Testis (tissue), 3 donors: ENCODE results near the gene FKBP7. TPM values are rescaled to one million over a fixed set of nuclear protein-coding genes. Genes with fewer than 3 reads are reported as not detected.

Experiments used
- DNase-seq: peaks from one replicate; pipeline ENCODE4 v3.0.0-alpha.2; 2019
- H3K27ac ChIP-seq, 2 donors: fragments of 200-600 bp; sonication (generic); one replicate each; pipeline ENCODE4 v1.5.1; 2019
- H3K27me3 ChIP-seq: fragments of 200-600 bp; sonication (generic); one replicate; pipeline ENCODE4 v1.5.1; 2019
- H3K36me3 ChIP-seq: fragments of 200-600 bp; sonication (generic); one replicate; pipeline ENCODE4 v1.5.1; 2017; ENCODE audit warnings: low read depth; ENCODE audit errors: missing control alignments
- H3K4me1 ChIP-seq: fragments of 200-600 bp; sonication (generic); one replicate; pipeline ENCODE4 v1.5.1; 2019
- H3K4me3 ChIP-seq, 2 donors: fragments of 200-600 bp; sonication (generic); one replicate each; pipeline ENCODE4 v1.5.1; 2017 to 2019
- H3K9me3 ChIP-seq: fragments of 200-600 bp; sonication (generic); one replicate; pipeline ENCODE4 v1.5.1; 2017
- POLR2A ChIP-seq: fragments of 450-650 bp; IDR thresholded peaks from one replicate; pipeline ENCODE4 v1.6.1; 2017; ENCODE audit warnings: antibody characterized with exemption, mild to moderate bottlenecking, moderate library complexity
- WGBS, 2 donors: methylation state at CpG; one replicate each; pipeline ENCODE4 v1.1.5; 2018; 5-methylcytosine and 5-hydroxymethylcytosine counted together
- intact Hi-C: fragments of 100-400 bp; cut with DNase I; formaldehyde crosslinking; loops from one replicate; pipeline ENCODE4 v1.15.1; 2023; ENCODE audit warnings: low total_unique reads
- polyA plus RNA-seq: library from polyadenylated mRNA; stranded (reverse); fragments of 350-450 nt; fragmentation: Illumina TruSeq; extraction: RNeasy Lipid Tissue Mini Kit (QIAGEN cat#74804); gene quantifications from one replicate; pipeline ENCODE4 v1.2.3, GENCODE V29; 2014; ENCODE audit warnings: low read depth, low replicate concordance; ENCODE audit not compliant: insufficient read depth
- total RNA-seq, 2 donors: library from RNA; depleted of rRNA; stranded (reverse); fragments of >200 nt; gene quantifications; one replicate each; pipeline ENCODE4 v1.2.3, GENCODE V29; 2016
- TF ChIP-seq, protein P1 (sequence below), 3 experiments: fragments of 450-650 bp in 2 of 3; fragments of 200-600 bp in 1 of 3; sonication (generic) in 1 of 3; IDR thresholded peaks; one replicate each; pipeline ENCODE4 v1.5.1; 2016 to 2019; ENCODE audit warnings: antibody characterized with exemption in 3 of 3, mild to moderate bottlenecking in 2 of 3, moderate library complexity in 1 of 3

Gene FKBP7
- total and polyA plus RNA-seq, 3 donors from 2014 or later: 10.1 to 27.4 (median 25.6) TPM

DNA sequence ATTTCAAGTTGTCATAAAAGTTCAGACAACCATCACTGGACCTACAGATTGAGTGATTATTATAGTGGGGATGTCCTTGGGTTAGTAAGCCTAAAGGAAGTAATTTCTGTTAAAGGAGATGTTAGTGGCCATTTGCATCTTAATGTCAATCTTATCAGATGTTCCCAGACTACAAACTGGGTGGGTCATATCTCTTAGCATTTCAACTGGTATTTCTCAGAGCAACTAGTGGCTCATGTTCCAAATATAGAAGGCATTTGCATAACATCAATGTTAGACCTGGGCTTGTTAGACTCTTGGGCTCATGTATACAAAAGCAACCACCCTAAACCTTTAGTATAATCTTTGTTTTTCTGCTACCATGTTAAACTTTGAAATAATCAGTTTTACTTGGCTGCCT, 19.7 kb upstream of the FKBP7 start:
- DNase-seq: no peak
- TF ChIP-seq POLR2A: no peak
- TF ChIP-seq, protein P1, sequence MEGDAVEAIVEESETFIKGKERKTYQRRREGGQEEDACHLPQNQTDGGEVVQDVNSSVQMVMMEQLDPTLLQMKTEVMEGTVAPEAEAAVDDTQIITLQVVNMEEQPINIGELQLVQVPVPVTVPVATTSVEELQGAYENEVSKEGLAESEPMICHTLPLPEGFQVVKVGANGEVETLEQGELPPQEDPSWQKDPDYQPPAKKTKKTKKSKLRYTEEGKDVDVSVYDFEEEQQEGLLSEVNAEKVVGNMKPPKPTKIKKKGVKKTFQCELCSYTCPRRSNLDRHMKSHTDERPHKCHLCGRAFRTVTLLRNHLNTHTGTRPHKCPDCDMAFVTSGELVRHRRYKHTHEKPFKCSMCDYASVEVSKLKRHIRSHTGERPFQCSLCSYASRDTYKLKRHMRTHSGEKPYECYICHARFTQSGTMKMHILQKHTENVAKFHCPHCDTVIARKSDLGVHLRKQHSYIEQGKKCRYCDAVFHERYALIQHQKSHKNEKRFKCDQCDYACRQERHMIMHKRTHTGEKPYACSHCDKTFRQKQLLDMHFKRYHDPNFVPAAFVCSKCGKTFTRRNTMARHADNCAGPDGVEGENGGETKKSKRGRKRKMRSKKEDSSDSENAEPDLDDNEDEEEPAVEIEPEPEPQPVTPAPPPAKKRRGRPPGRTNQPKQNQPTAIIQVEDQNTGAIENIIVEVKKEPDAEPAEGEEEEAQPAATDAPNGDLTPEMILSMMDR (IDR thresholded peaks at IDR 0.05): no peak
- Histone ChIP-seq H3K9me3 (no peaks in the 10 kb centered on the region), H3K27ac (no peak overlapping the region), H3K4me3 (no peak overlapping the region), H3K4me1 (peaks cover 5% of the 10 kb centered on the region), H3K27me3 (no peaks in the 10 kb centered on the region), H3K36me3 (peaks cover 5% of the 10 kb centered on the region)
- intact Hi-C loops: no loop called here

DNA sequence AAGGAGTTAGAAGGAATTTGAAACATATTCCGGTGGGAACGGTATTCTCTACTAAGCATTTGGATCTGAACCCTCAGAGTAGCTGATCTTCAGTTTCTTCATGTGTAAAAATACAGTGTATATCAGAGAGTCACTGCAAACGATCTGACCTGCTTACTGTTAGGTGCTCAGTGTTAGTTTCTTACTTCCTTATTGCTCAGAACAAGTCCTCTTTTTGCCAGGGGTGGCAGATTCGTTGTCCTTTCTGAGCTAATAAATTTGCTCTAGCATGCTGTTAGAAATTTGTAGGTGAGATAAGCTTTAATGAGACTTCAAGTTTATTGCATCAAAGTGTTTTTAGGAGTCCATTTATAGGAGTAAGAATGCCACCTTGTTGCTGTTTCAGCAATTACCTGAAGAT, 17.6 kb upstream of the FKBP7 start:
- no peak for DNase-seq
- Histone ChIP-seq H3K27ac (no peak overlapping the region), H3K27me3 (no peaks in the 10 kb centered on the region), H3K9me3 (no peaks in the 10 kb centered on the region), H3K4me1 (peaks cover 5% of the 10 kb centered on the region), H3K36me3 (peaks cover 5% of the 10 kb centered on the region), H3K4me3 (no peak overlapping the region)
- no peak for TF ChIP-seq POLR2A
- TF ChIP-seq, protein P1 (IDR thresholded peaks at IDR 0.05): no peak
- intact Hi-C loops: no loop called here
- WGBS, 2 donors: 72 to 76% methylated on average over 4 of the region's 4 CpGs

DNA sequence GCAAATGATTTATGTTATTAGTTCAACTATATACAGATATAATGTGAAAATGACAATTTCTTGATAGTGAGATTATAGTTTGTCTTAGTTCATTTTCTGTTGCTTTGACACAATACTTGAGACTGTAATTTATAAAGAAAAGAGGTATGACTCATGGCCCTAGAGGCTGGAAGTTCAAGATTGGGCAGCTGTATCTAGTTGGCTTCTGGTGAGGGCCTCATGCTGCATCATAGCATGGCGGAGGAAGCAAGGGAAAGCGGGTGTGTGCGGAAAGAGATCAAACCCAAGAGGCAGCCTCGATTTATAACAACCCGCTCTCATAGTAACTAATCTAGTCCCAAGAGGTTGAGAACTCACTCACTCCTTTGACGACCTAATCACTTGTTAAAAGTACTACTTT, 13.2 kb upstream of the FKBP7 start:
- Histone ChIP-seq H3K4me1 (peaks cover 5% of the 10 kb centered on the region), H3K9me3 (no peaks in the 10 kb centered on the region), H3K27me3 (no peaks in the 10 kb centered on the region), H3K4me3 (no peak overlapping the region), H3K27ac (no peak overlapping the region), H3K36me3 (peaks cover 2% of the 10 kb centered on the region)
- TF ChIP-seq POLR2A: no peak
- TF ChIP-seq, protein P1 (IDR thresholded peaks at IDR 0.05): no peak
- 84 to 96% methylated on average over 6 of the region's 6 CpGs for WGBS, 2 donors
- no peak for DNase-seq
- intact Hi-C loops: no loop called here

DNA sequence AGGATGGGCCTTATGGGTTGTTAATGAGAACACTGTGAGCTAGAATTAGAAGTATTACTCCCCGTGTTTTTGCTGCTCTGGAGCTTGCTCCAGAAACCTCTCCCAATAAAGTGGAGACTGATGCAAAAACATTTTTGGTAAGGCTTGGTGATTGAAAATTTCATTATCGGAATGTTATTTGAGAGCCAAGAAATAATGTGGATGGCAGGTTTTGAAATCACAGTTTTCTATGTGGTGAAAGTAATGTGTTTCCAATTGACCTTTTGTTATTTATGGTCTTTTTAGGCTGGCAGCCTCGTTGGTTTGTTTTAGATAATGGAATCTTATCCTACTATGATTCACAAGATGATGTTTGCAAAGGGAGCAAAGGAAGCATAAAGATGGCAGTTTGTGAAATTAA, 7.0 kb upstream of the FKBP7 start:
- WGBS, 2 donors: 72 to 73% methylated on average over 3 of the region's 3 CpGs
- intact Hi-C loops: no loop called here
- H3K27me3 ChIP-seq: no peaks in the 10 kb centered on the region
- H3K4me3 ChIP-seq: no peak overlapping the region
- H3K9me3 ChIP-seq: no peaks in the 10 kb centered on the region
- H3K4me1 ChIP-seq: peaks cover 19% of the 10 kb centered on the region
- DNase-seq: no peak
- H3K27ac ChIP-seq: no peak overlapping the region
- TF ChIP-seq, protein P1 (IDR thresholded peaks at IDR 0.05): no peak
- TF ChIP-seq POLR2A: no peak
- H3K36me3 ChIP-seq: no peaks in the 10 kb centered on the region

DNA sequence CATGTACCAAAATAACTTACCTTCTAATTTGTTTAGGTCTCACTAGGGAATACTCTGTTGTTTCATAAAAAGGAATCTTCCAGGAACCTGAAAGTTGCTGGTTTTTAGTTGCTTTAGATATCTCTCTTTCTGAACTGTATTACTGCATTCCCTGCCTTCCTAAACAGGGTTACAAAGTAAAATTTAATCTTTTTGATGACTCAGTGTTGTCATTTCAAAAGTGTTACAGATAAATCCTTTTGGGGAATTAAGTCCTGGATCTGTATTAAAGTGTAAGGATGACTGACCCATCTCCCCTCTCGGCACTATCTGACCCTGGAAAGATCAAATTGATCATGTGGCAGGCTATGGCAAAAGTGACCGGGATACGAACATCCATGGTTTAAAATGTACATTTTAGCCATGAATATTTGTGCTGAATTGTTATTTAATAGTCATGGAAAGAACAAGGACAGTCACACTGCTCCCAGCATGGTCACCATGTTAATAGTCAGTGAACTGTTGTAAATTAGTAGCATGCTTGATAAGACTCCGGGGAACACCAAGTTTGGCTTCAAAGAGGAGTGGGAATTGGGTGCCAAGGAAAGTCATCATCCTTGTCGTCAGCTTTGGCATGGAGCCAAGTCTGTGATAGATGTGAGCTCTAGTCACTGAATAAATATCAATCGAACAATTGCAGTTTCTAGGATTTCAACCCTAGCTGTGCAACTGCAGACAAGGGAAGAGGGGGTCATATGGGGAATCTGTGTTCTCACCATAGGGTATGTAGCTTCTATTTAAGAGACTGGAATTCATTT, 6.0 kb upstream of the FKBP7 start:
- Histone ChIP-seq H3K27ac (peak overlapping the region in 1 of 2 donors; percentile 53), H3K9me3 (no peaks in the 10 kb centered on the region), H3K4me3 (no peak overlapping the region), H3K4me1 (peaks cover 24% of the 10 kb centered on the region), H3K36me3 (no peaks in the 10 kb centered on the region), H3K27me3 (no peaks in the 10 kb centered on the region)
- peak; percentile 62 for DNase-seq
- intact Hi-C loops: no loop called here
- 45 to 54% methylated on average over 6 of the region's 6 CpGs for WGBS, 2 donors
- TF ChIP-seq, protein P1 (IDR thresholded peaks at IDR 0.05): no peak
- TF ChIP-seq POLR2A: no peak
